Activated CD8-positive, alpha-beta T cell treated with anti-CD3 and anti-CD28 coated beads, Interleukin-2, amount 10 ng/mL, durations not matched to agents 7 days and 5 days (primary cell): ENCODE results near the gene GCK. TPM values are rescaled to one million over a fixed set of nuclear protein-coding genes. Genes with fewer than 3 reads are reported as not detected.
"Not testable (repeated sequence)": the region's sequence is repeated elsewhere in the genome, so short reads cannot be mapped to it uniquely, and the experiment has no call there.

Experiments
- ATAC-seq: fragments of 150-1000 bp; cut with Tn5 transposase; one replicate; pipeline ENCODE4 v1.10.0; 2021; ENCODE audit warnings: moderate library complexity
- CTCF ChIA-PET: fragments of 350-600 bp; sonication (Branson Sonifier 250); formaldehyde crosslinking; loops from one replicate; lab custom pipeline; 2021; ENCODE audit warnings: antibody characterized with exemption; lab: Charles Lee
- POLR2A ChIA-PET: fragments of 350-600 bp; sonication (Branson Sonifier 250); formaldehyde crosslinking; loops from one replicate; lab custom pipeline; 2021; ENCODE audit warnings: antibody characterized with exemption; lab: Charles Lee
- DNase-seq: peaks from one replicate; pipeline ENCODE4 v3.0.0-alpha.2; 2020
- H3K27ac Mint-ChIP-seq: one replicate; pipeline ENCODE4 v1.8.0; 2021; ENCODE audit warnings: mild to moderate bottlenecking, mixed read lengths
- H3K27me3 Mint-ChIP-seq: one replicate; pipeline ENCODE4 v1.8.0; 2021; ENCODE audit warnings: low read depth, mixed read lengths
- H3K36me3 Mint-ChIP-seq: one replicate; pipeline ENCODE4 v1.8.0; 2021; ENCODE audit warnings: low read depth, mixed read lengths
- H3K4me1 Mint-ChIP-seq: one replicate; pipeline ENCODE4 v1.8.0; 2021; ENCODE audit warnings: low read depth, mixed read lengths
- H3K4me3 Mint-ChIP-seq: one replicate; pipeline ENCODE4 v1.8.0; 2021; ENCODE audit warnings: mild to moderate bottlenecking, mixed read lengths
- H3K9me3 Mint-ChIP-seq: one replicate; pipeline ENCODE4 v1.8.0; 2022; ENCODE audit warnings: mixed read lengths; ENCODE audit not compliant: insufficient read depth
- total RNA-seq, 2 experiments: library from RNA; stranded (reverse); gene quantifications; one replicate each; pipeline ENCODE4 v1.2.3, GENCODE V29; 2021

The GCK gene
- total RNA-seq, 2 experiments from 2014 or later: not detected

DNA sequence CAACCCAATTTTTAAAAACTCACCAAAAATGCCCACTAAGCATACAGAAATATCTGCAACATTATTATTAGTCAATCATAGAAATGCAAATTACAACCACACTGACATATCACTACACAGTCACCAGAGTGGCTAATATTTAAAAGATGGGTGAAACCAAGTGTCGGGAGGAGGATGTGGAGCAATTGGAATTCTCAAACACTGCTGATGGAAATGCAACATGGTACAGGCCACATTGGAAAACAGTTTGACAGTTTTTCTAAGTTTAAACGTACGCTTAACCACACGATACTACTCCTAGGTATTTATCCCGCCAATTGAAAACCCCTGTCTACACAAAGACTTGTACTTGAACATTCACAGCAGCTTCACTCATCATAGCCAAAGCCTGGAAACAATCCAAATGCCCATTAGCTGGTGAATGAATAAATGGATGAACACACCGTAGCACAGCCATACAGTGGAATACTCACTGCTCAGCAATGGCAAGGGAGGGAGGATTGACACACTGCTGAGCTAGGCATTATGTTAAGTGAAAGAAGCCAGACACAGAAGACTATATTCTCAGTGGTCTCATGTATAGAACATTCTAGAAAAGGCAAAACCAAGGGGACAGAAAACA lies 16.3 kb downstream of the GCK start:
- DNase-seq (no peak), ATAC-seq (no peak)
- H3K27ac Mint-ChIP-seq: no peak overlapping the region
- POLR2A ChIA-PET: interaction anchor here (0.7 kb wide), 1 partner anchor 22 kb away, joined by 3 read pairs; no protein-coding TSS in a partner anchor
- no peaks in the 10 kb centered on the region for H3K9me3 Mint-ChIP-seq
- no peaks in the 10 kb centered on the region for H3K36me3 Mint-ChIP-seq
- no peak overlapping the region for H3K4me3 Mint-ChIP-seq
- H3K4me1 Mint-ChIP-seq: peaks cover 1% of the 10 kb centered on the region
- CTCF ChIA-PET: interaction anchor here (2.3 kb wide), 1 partner anchor 23 kb away, joined by 7 read pairs; no protein-coding TSS in a partner anchor
- peaks cover 25% of the 10 kb centered on the region for H3K27me3 Mint-ChIP-seq

DNA sequence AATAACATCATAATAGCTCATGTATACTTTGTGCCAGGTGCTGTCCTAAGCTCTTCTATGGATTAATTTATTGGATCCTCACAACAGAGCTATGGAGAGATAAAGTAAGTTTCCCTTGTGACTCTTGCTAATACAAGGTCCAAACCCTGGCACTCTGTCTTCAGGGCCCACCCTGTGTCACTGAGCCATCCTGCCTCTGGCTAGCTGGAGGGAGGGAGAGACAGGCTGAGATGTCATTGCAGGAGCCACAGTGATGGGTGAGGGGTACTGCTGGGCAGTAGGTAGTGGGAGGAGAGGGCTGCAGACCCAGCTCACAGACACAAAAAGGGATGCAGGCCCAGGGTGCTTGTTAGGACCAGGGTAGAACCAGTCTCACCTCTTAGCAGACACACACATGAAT lies 16.9 kb downstream of the GCK start:
- peaks cover 6% of the 10 kb centered on the region for H3K4me1 Mint-ChIP-seq
- DNase-seq (no peak), ATAC-seq (no peak)
- H3K27me3 Mint-ChIP-seq: peaks cover 22% of the 10 kb centered on the region
- no peak overlapping the region for H3K27ac Mint-ChIP-seq
- ChIA-PET POLR2A (interaction anchor here (0.7 kb wide), 1 partner anchor 23 kb away, joined by 3 read pairs; no protein-coding TSS in a partner anchor), CTCF (interaction anchor here (2.3 kb wide), 1 partner anchor 24 kb away, joined by 7 read pairs; no protein-coding TSS in a partner anchor)
- H3K36me3 Mint-ChIP-seq: no peaks in the 10 kb centered on the region
- no peaks in the 10 kb centered on the region for H3K9me3 Mint-ChIP-seq
- no peak overlapping the region for H3K4me3 Mint-ChIP-seq

DNA sequence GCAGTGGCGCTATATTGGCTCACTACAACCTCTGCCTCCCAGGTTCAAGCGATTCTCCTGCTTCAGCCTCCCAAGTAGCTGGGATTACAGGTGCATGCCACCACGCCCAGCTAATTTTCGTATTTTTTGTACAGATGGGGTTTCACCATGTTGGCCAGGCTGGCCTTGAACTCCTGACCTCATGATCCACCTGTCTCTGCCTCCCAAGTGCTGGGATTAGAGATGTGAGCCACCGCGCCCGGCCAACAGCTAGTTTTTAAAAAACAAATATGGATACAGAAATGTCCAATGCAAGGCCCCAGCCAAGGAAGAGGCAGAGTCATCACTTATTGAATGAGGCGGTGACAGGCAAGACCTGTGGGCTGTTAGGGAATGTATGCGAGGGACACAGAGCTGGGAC lies 17.3 kb downstream of the GCK start:
- POLR2A ChIA-PET, H3K4me1 Mint-ChIP-seq, H3K36me3 Mint-ChIP-seq, ATAC-seq, H3K9me3 Mint-ChIP-seq, H3K27ac Mint-ChIP-seq, DNase-seq, H3K4me3 Mint-ChIP-seq: not testable (repeated sequence)
- peaks cover 20% of the 10 kb centered on the region for H3K27me3 Mint-ChIP-seq
- CTCF ChIA-PET: interaction anchor here (2.3 kb wide), 1 partner anchor 24 kb away, joined by 7 read pairs; no protein-coding TSS in a partner anchor

DNA sequence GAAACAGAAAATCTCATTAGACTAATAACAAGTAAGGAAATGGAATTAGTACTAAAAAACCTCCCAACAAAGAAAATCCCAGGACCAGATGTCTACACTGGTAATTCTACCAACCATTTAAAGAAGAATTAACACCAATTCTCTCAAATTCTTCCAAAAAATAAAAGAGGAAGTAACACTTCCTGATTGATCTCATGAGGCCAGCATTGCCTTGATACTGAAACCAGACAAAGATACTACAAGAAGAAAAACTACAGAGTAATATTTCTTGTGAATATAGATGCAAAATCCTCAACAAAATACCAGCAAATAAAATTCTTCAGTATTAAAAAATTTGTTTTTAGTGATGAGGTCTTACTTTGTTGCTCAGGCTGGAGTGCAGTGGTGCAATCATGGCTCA lies 21.3 kb downstream of the GCK start:
- ATAC-seq: no peak
- Mint-ChIP-seq H3K27me3 (peaks cover 14% of the 10 kb centered on the region), H3K9me3 (no peaks in the 10 kb centered on the region), H3K4me3 (no peak overlapping the region), H3K36me3 (no peaks in the 10 kb centered on the region), H3K27ac (no peak overlapping the region), H3K4me1 (peaks cover 6% of the 10 kb centered on the region)
- no peak for DNase-seq
- ChIA-PET CTCF (no interaction called here), POLR2A (no interaction called here)

DNA sequence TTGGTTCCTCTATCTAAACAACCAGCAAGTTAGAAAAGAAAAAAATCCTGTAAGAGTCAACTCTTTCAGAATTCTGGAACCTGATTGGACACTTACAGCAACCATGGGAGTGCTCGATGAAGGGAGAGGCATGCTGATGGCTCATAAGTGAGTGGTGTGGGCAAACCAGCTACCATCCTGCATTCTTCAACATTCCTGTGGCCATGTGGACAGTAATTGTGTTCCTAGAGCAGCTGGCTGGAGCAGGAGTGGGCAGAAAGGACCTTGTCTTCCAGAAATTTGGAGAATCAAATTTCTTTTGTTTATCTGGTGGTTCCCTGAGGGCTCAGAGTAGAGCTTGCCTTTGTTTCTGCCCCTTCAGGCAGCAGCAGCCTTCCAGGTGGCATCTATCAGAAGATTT lies 25.6 kb downstream of the GCK start:
- ChIA-PET POLR2A (no interaction called here), CTCF (interaction anchor here (0.7 kb wide), 1 partner anchor 386 kb away, joined by 3 read pairs; no protein-coding TSS in a partner anchor)
- H3K27ac Mint-ChIP-seq: no peak overlapping the region
- peaks cover 14% of the 10 kb centered on the region for H3K27me3 Mint-ChIP-seq
- DNase-seq (no peak), ATAC-seq (no peak)
- no peaks in the 10 kb centered on the region for H3K9me3 Mint-ChIP-seq
- H3K36me3 Mint-ChIP-seq: no peaks in the 10 kb centered on the region
- no peak overlapping the region for H3K4me3 Mint-ChIP-seq
- H3K4me1 Mint-ChIP-seq: peaks cover 6% of the 10 kb centered on the region

DNA sequence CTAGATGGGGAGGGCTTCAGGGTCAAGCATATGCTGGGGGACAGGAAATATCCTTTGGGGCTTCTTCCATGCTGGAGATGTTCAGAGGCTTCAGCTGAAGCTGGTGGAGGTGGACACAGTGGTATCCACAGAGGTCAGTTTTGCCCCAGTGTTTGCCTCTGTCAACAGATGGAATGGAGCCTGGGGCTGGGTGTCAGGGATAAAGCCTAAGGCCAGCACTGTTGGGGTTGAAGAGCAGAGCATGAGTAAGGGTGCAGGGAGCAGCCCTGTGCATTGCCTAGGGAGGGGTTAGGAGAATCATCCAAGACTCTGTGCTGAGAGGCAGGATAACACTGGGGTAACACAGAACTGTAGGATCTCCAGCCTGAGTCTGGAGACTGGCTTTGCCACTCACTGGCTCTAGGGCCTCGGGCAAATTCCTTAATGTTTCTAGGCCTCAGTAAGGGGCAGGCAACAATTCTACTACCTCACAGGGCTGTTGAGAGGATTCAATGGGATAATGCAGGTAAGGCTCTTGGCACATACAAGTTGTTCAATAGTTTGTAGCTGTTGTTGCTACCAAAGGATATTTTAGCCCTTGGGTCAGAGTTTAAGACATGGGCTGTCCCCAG lies 26.3 kb downstream of the GCK start:
- DNase-seq (no peak), ATAC-seq (no peak)
- H3K27ac Mint-ChIP-seq: no peak overlapping the region
- ChIA-PET POLR2A (no interaction called here), CTCF (no interaction called here)
- H3K9me3 Mint-ChIP-seq: no peaks in the 10 kb centered on the region
- H3K4me1 Mint-ChIP-seq: peaks cover 4% of the 10 kb centered on the region
- H3K27me3 Mint-ChIP-seq: peaks cover 14% of the 10 kb centered on the region
- H3K4me3 Mint-ChIP-seq: no peak overlapping the region
- H3K36me3 Mint-ChIP-seq: no peaks in the 10 kb centered on the region

DNA sequence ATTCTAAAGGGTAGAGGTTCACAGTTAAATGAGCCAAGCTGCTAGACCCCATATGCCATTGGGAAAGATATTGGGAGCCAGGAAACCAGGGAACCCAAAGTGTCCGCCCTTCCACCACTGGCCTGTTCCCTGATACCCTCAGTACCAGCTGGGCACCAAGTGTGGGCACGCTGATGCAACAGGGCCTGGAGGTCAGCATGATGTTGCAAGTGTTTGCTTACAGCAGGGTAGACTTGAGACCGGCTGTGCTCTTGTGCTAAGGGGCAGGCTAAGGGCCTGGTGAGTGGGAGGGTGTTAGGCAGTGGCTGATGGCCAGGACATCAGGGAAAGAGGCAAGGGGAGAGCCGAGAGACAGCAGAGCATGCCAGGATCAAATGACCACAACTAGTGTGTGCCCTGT lies 27.1 kb downstream of the GCK start:
- ChIA-PET CTCF (no interaction called here), POLR2A (no interaction called here)
- H3K27me3 Mint-ChIP-seq: peaks cover 14% of the 10 kb centered on the region
- H3K4me3 Mint-ChIP-seq: no peak overlapping the region
- H3K9me3 Mint-ChIP-seq: no peaks in the 10 kb centered on the region
- no peak for ATAC-seq
- H3K36me3 Mint-ChIP-seq: no peaks in the 10 kb centered on the region
- no peak for DNase-seq
- no peak overlapping the region for H3K27ac Mint-ChIP-seq
- no peaks in the 10 kb centered on the region for H3K4me1 Mint-ChIP-seq

DNA sequence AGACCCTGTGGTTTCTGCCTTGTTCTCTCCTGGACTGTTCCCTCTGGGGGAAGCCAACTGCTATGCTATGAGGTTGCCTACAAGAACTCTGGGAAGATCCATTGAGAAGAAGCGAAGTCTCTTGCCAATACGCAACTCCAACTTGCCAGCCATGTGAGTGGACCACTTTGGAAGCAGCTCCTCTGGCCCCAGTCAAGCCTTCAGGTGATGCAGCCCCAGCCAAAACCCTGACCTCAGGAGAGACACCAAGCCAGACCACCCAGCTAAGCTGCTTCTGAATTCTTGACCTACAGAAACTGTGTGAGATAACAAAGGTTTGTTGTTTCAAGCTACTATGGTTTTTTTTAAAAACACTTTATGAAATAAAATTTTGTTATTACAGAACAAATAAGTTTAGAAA lies 27.9 kb downstream of the GCK start:
- no peak overlapping the region for H3K4me3 Mint-ChIP-seq
- ChIA-PET CTCF (no interaction called here), POLR2A (no interaction called here)
- ATAC-seq (no peak), DNase-seq (no peak)
- H3K27ac Mint-ChIP-seq: no peak overlapping the region
- H3K36me3 Mint-ChIP-seq: no peaks in the 10 kb centered on the region
- no peaks in the 10 kb centered on the region for H3K9me3 Mint-ChIP-seq
- peaks cover 14% of the 10 kb centered on the region for H3K27me3 Mint-ChIP-seq
- H3K4me1 Mint-ChIP-seq: no peaks in the 10 kb centered on the region

DNA sequence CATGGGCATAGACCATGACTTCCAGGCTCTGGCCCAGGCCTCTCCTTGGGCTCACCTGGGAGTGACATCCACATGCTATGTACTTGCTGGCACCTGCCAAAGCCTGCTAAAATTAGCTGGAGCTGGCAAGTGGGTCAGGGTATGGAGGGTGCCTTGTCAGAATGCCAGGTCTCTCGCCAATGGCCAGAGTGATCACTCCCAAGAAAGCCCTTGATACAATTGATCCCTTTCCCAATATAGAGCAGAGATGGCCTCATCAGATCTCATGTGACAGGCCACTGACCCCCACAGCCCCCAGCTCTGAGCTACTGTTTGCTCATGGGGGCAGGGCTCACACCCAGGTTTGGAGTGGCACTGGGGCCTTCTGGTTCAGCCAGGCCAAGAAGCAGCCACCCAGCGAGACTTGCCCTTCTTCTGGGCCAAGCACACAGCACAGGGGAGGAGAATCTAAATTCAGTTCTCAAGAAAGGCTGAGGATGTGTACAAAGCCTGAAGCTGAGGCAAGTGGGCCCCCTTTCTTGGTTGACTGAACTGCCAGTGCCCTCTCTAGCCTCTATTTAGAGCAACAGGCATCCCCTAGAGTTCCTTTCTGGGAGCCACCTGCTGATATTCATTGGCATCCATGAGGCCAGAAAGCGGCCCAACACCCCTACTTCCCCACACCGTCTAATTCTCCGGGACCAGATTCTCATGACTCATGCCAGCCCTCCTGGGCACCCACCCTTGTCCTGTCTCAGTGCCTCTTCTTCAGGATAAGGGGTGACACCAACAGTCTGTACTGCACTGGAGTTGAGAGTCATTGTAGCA lies 29.2 kb downstream of the GCK start:
- no peaks in the 10 kb centered on the region for H3K4me1 Mint-ChIP-seq
- ATAC-seq (no peak), DNase-seq (no peak)
- POLR2A ChIA-PET: no interaction called here
- H3K27me3 Mint-ChIP-seq: peaks cover 16% of the 10 kb centered on the region
- no peak overlapping the region for H3K27ac Mint-ChIP-seq
- H3K9me3 Mint-ChIP-seq: no peaks in the 10 kb centered on the region
- H3K36me3 Mint-ChIP-seq: no peaks in the 10 kb centered on the region
- CTCF ChIA-PET: no interaction called here
- H3K4me3 Mint-ChIP-seq: no peak overlapping the region

DNA sequence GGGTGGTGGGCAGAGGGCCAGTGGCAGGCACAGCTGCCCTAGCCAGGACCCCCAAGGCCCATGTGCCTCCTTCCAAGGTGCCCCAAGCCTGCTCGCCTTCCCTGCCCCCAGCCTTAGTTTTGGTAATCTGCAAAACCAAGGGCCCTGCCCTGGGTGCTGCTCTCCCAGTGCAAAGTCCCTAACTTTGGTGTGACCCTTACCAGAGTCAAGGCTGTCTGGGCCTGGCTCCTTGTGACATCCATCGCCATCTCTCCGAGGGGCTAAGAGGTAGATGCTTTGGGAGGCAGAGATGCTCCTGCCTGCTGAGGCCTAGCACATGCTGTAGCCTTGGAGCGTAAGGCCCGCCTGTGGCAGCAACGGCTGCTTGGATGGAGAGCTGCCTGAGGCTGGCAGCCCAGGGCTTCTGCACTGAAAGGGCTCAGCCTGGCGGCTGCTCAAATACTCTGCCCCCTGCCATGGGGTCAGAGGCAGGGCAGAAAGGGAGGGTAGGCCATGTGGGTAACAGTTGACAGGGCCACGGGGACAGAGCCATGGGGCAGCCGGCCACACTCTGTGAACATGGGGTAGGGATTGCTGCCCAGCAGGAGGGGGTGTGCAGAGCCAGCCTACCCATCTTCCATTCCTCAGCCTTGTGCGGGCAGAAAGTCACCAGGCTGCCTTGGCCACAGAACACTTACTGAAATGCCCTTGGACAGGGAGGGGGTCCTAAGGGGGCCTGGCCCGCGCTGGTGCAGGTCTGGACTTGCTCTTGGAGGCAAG lies 30.2 kb downstream of the GCK start:
- ChIA-PET POLR2A (no interaction called here), CTCF (no interaction called here)
- Mint-ChIP-seq H3K27ac (no peak overlapping the region), H3K4me1 (no peaks in the 10 kb centered on the region), H3K4me3 (no peak overlapping the region), H3K9me3 (no peaks in the 10 kb centered on the region), H3K27me3 (peaks cover 9% of the 10 kb centered on the region), H3K36me3 (no peaks in the 10 kb centered on the region)
- DNase-seq: no peak
- no peak for ATAC-seq

DNA sequence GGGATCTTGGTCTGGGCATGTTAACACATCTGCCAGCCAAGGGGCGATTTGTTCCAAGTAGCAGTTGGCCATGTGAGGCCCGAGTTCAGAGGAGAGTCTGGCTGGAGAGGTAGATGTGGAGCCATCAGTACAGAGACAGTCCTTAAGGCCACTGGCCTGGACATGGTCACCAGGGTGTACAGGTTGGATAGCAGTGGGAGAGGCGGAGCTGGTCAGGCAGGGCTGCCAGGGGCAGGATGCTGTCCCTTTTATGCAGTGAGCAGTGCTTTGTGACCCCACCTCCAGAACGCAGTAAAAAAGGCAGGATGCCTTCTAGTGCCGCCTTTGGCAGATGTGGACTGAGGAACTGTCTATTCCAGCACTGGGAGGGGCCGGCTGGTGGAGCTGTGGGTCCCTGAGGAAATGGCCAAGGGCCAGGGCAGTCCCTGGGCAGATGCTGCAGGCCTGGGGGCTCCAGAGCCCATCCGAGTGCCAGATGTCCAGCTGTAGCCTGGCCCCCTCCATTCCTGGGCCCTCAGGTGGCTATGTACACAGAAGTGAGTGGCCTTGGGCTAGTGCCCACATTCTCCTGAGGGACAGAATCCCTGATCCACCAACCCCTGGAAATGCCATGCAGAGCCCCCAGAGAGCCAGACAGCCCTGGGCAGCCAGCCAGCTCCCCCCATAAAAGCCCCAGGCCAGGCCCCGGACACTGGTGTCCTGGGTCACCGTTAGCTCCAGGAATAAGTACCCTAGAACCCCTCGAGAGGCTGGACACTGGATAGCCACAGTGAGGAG lies 31.0 kb downstream of the GCK start:
- Mint-ChIP-seq H3K36me3 (no peaks in the 10 kb centered on the region), H3K4me1 (no peaks in the 10 kb centered on the region), H3K27me3 (peaks cover 7% of the 10 kb centered on the region), H3K4me3 (no peak overlapping the region), H3K27ac (no peak overlapping the region), H3K9me3 (no peaks in the 10 kb centered on the region)
- DNase-seq (no peak), ATAC-seq (no peak)
- ChIA-PET CTCF (no interaction called here), POLR2A (no interaction called here)
